Nephron (organoid): ENCODE measurements around the gene PVALEF.

Experiments
- H3K27ac Mint-ChIP-seq, 3 experiments: 2 replicates each; pipeline ENCODE4 v1.8.0; 2020; ENCODE audit warnings: mixed read lengths in 3 of 3, mild to moderate bottlenecking in 2 of 3, moderate library complexity in 1 of 3
- H3K27me3 Mint-ChIP-seq: 2 replicates; pipeline ENCODE4 v1.8.0; 2021; ENCODE audit warnings: low read depth, mild to moderate bottlenecking, moderate library complexity, mixed read lengths
- H3K36me3 Mint-ChIP-seq: 2 replicates; pipeline ENCODE4 v1.8.0; 2020; ENCODE audit warnings: low read depth, mixed read lengths
- H3K4me1 Mint-ChIP-seq: 2 replicates; pipeline ENCODE4 v1.8.0; 2020; ENCODE audit warnings: mixed read lengths
- H3K4me3 Mint-ChIP-seq, 3 experiments: 2 replicates each; pipeline ENCODE4 v1.8.0; 2020; ENCODE audit warnings: mild to moderate bottlenecking in 3 of 3, mixed read lengths in 3 of 3, moderate library complexity in 2 of 3
- H3K9me3 Mint-ChIP-seq: 2 replicates; pipeline ENCODE4 v1.8.0; 2020; ENCODE audit warnings: mixed read lengths
- TF ChIP-seq, protein P1 (sequence below), 3 experiments: fragments of 200-600 bp; sonication (generic); IDR thresholded peaks; one replicate each; pipeline ENCODE4 v1.5.0; 2021; ENCODE audit warnings: antibody characterized with exemption in 3 of 3; ENCODE audit not compliant: unreplicated experiment in 3 of 3

PVALEF gene

DNA sequence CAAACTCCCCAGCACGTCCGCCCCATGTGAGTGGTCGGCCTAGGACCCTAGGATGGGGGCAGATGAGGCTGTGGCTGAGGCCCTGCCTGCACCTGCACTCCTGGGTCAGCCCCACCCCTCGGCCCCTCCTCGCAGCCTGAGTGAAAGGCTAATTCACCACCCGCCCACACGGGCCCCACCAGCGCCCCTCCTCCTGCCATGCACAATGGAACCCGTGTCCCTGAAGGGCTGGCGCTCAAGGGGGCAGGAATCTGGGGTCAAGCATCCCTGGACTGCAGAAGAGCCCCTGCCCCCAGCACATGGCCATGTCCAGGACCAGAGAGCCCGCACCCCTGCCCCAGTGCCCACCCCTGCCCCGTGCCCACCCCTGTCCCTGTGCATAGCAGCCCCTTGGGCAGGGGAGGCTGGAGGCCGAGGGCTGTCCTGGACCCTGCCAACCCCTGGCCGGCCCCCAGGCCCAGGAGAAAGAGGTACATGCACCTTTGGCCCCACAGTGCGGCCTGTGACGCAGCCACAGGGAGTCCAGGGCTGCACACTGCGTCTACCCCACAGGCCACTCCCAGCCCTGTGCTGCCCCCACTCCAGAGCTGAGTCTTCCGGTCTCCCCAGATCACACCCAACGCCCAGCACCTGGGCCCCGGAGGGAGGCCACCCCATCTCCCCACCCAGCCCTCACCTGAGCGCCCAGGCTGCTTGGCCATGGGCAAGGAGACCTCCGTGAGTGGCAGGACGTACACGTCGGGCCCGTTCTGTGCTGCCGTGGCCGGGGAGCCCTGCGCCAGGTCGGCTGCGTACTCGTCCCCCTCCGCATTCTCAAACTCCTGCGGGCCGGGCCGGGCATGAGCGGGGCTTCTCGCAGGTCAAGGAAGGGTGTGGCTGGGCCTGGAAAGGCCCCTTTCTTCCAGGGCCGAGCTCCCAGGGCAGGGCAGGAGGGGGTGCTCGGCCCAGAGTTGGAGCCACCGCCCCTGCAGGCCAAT, 34.6 kb upstream of the PVALEF start:
- no peaks in the 10 kb centered on the region for H3K27me3 Mint-ChIP-seq
- H3K4me3 Mint-ChIP-seq: no peak overlapping the region
- TF ChIP-seq, protein P1, sequence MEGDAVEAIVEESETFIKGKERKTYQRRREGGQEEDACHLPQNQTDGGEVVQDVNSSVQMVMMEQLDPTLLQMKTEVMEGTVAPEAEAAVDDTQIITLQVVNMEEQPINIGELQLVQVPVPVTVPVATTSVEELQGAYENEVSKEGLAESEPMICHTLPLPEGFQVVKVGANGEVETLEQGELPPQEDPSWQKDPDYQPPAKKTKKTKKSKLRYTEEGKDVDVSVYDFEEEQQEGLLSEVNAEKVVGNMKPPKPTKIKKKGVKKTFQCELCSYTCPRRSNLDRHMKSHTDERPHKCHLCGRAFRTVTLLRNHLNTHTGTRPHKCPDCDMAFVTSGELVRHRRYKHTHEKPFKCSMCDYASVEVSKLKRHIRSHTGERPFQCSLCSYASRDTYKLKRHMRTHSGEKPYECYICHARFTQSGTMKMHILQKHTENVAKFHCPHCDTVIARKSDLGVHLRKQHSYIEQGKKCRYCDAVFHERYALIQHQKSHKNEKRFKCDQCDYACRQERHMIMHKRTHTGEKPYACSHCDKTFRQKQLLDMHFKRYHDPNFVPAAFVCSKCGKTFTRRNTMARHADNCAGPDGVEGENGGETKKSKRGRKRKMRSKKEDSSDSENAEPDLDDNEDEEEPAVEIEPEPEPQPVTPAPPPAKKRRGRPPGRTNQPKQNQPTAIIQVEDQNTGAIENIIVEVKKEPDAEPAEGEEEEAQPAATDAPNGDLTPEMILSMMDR (IDR thresholded peaks at IDR 0.05; ENCODE audit: unreplicated experiment in 3 of 3): no peak
- no peaks in the 10 kb centered on the region for H3K4me1 Mint-ChIP-seq
- H3K27ac Mint-ChIP-seq: no peak overlapping the region
- H3K36me3 Mint-ChIP-seq: no peaks in the 10 kb centered on the region
- no peaks in the 10 kb centered on the region for H3K9me3 Mint-ChIP-seq

- H3K9me3 Mint-ChIP-seq: no peaks in the 10 kb centered on the region
- no peaks in the 10 kb centered on the region for H3K36me3 Mint-ChIP-seq
- no peak overlapping the region for H3K4me3 Mint-ChIP-seq
- H3K27me3 Mint-ChIP-seq: no peaks in the 10 kb centered on the region
- no peak overlapping the region for H3K27ac Mint-ChIP-seq
- TF ChIP-seq, protein P1 (IDR thresholded peaks at IDR 0.05; ENCODE audit: unreplicated experiment in 3 of 3): no peak
- no peaks in the 10 kb centered on the region for H3K4me1 Mint-ChIP-seq
Measured at GRCh38 chr17:81131486-81132196, 33.7 kb upstream of the PVALEF start.

GRCh38 chr17:81132197-81132540, 33.1 kb upstream of the PVALEF start:
- Mint-ChIP-seq H3K9me3 (no peaks in the 10 kb centered on the region), H3K27ac (no peak overlapping the region), H3K36me3 (no peaks in the 10 kb centered on the region), H3K27me3 (no peaks in the 10 kb centered on the region), H3K4me1 (no peaks in the 10 kb centered on the region), H3K4me3 (no peak overlapping the region)
- TF ChIP-seq, protein P1 (IDR thresholded peaks at IDR 0.05; ENCODE audit: unreplicated experiment in 3 of 3): no peak

DNA sequence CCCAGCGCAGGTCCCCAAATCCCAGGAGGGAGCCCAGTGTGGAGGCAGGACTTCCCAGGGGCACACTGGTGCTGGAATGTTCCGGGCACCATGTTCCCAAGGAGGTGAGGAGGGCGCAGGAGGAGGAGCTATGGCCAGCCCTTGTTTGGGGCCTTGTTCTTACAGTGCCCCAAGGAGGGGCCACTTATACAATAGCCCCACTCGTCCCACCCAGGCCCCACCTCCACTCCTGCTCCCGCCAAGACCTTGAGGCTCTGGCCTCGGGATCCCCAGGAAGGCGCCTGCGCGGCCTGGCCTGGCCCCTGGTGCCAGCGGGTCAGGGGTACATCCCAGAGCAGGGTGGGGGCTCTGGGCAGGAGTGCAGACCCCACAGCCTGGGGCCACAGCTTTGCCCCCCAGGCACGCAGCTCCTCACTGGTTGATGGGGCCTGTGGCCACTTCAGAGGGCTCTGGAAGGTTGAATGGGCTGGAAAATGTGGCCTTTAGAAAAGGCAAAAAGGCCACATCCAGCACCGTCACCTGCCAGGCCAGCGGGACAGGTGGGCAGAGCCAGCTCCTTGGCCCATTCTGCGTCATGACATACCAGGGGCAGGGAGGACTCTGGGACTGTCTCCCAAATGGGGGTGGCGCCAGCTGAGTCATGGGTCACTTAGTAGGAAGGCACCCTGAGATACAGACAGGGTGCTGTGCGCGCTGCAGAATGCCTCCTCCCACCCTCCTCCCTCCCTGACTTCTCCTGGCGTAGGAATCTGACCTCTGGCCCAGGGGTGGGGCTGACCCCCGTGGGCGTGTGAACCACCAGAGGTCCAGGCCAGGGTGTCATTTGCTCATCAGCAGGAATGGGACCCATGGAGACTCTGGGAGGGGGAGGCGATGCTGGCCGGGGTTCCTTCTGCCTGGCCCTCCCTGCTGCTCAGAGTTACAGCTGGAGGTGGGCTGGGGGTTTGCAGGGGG, 32.3 kb upstream of the PVALEF start:
- no peak overlapping the region for H3K27ac Mint-ChIP-seq
- no peaks in the 10 kb centered on the region for H3K4me1 Mint-ChIP-seq
- H3K36me3 Mint-ChIP-seq: no peaks in the 10 kb centered on the region
- H3K9me3 Mint-ChIP-seq: no peaks in the 10 kb centered on the region
- TF ChIP-seq, protein P1 (IDR thresholded peaks at IDR 0.05; ENCODE audit: unreplicated experiment in 3 of 3): no peak
- no peak overlapping the region for H3K4me3 Mint-ChIP-seq
- H3K27me3 Mint-ChIP-seq: no peaks in the 10 kb centered on the region

GRCh38 chr17:81134064-81134781, 31.1 kb upstream of the PVALEF start:
- H3K27me3 Mint-ChIP-seq: peaks cover 4% of the 10 kb centered on the region
- no peaks in the 10 kb centered on the region for H3K36me3 Mint-ChIP-seq
- H3K4me3 Mint-ChIP-seq: no peak overlapping the region
- no peaks in the 10 kb centered on the region for H3K9me3 Mint-ChIP-seq
- H3K4me1 Mint-ChIP-seq: no peaks in the 10 kb centered on the region
- H3K27ac Mint-ChIP-seq: no peak overlapping the region
- TF ChIP-seq, protein P1 (IDR thresholded peaks at IDR 0.05; ENCODE audit: unreplicated experiment in 3 of 3): no peak
